ENCODE data around the gene SCLT1. TPM values are rescaled to one million over a fixed set of nuclear protein-coding genes. Genes with fewer than 3 reads are reported as not detected.

Gene SCLT1
- total RNA-seq, 1 experiment from 2014 or later: 15.2 TPM

DNA sequence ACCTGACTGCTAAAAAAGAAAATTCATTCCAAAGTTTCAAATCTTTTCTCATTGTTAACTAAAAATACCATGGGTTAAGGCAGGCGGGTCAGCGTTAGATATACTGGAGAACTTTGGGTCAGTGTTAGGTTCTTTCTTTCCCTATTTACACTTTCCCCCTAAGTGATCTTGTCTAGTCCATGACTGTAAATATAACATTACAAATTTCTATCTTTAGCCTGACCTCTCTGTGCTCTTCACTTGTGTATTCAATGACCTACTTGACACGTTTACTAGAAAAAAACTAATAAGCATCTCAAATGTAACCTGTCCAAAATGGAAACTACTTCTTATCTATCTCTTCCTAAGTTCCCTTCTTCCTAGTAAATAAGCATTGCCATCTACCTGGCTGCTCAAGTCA is 188.5 kb downstream of the SCLT1 start:
- ATAC-seq (no peak), DNase-seq (no peak)
- no peaks in the 10 kb centered on the region for H3K9me2 ChIP-seq (replicated peaks; ENCODE audit: low read length)
- no peak overlapping the region for H3K9ac ChIP-seq (ENCODE audit: low read length)
- no peaks in the 10 kb centered on the region for H3K27me3 ChIP-seq (ENCODE audit: low read length)
- ChIA-PET POLR2A (ENCODE audit: unreplicated experiment) (no interaction called here), CTCF (no interaction called here)
- H3K4me3 ChIP-seq (ENCODE audit: low read length): no peak overlapping the region
- no peaks in the 10 kb centered on the region for H4K20me1 ChIP-seq (ENCODE audit: low read length)
- TF ChIP-seq, protein P1, sequence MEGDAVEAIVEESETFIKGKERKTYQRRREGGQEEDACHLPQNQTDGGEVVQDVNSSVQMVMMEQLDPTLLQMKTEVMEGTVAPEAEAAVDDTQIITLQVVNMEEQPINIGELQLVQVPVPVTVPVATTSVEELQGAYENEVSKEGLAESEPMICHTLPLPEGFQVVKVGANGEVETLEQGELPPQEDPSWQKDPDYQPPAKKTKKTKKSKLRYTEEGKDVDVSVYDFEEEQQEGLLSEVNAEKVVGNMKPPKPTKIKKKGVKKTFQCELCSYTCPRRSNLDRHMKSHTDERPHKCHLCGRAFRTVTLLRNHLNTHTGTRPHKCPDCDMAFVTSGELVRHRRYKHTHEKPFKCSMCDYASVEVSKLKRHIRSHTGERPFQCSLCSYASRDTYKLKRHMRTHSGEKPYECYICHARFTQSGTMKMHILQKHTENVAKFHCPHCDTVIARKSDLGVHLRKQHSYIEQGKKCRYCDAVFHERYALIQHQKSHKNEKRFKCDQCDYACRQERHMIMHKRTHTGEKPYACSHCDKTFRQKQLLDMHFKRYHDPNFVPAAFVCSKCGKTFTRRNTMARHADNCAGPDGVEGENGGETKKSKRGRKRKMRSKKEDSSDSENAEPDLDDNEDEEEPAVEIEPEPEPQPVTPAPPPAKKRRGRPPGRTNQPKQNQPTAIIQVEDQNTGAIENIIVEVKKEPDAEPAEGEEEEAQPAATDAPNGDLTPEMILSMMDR (conservative IDR thresholded peaks at IDR 0.05; ENCODE audit: low read depth, low read length): no peak
- TF ChIP-seq EZH2phosphoT487 (IDR thresholded peaks at IDR 0.05; ENCODE audit: borderline replicate concordance, low read length): no peak
- TF ChIP-seq EZH2 (IDR thresholded peaks at IDR 0.05; ENCODE audit: low read length, unreplicated experiment): no peak
- H2AFZ ChIP-seq (ENCODE audit: low read length): no peak overlapping the region
- no peaks in the 10 kb centered on the region for H3F3A ChIP-seq (ENCODE audit: low read length, unreplicated experiment)
- no peaks in the 10 kb centered on the region for H3K79me2 ChIP-seq (ENCODE audit: low read length)
- no peaks in the 10 kb centered on the region for H3K9me3 ChIP-seq (ENCODE audit: low read length)
- H3K4me1 ChIP-seq (ENCODE audit: insufficient read depth, low read length): no peaks in the 10 kb centered on the region
- no peaks in the 10 kb centered on the region for H3K36me3 ChIP-seq (ENCODE audit: low read depth, low read length)
- H3K27ac ChIP-seq (ENCODE audit: low read length): no peak overlapping the region
- BruUV-seq (replicated peaks): no TSS peak
- intact Hi-C loops (cut with micrococcal nuclease): no loop called here
- H3K4me2 ChIP-seq (ENCODE audit: low read length): no peak overlapping the region

DNA sequence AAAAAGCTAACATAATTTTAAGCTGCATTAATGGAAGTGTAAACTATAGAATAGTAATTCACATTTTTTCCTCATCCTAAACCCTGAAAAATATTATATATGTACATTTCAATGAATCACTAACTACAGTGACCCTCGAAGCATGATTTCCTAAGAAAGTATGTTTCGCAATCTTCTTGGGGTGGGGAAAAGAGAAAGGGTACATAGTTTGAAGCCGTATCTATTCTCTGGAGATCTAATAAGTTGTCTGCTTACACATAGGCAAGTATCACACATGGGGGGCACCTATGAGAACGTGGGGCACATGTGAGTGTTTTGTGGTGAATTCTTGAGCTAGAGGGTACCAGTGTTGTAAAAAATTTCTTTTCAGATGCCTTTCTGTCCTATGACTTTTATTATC is 212.7 kb downstream of the SCLT1 start:
- no peak overlapping the region for H2AFZ ChIP-seq (ENCODE audit: low read length)
- H3K79me2 ChIP-seq (ENCODE audit: low read length): no peaks in the 10 kb centered on the region
- H3F3A ChIP-seq (ENCODE audit: low read length, unreplicated experiment): no peaks in the 10 kb centered on the region
- POLR2A ChIA-PET (ENCODE audit: unreplicated experiment): no interaction called here
- CTCF ChIA-PET: no interaction called here
- no peak overlapping the region for H3K27ac ChIP-seq (ENCODE audit: low read length)
- TF ChIP-seq, protein P1 (conservative IDR thresholded peaks at IDR 0.05; ENCODE audit: low read depth, low read length): no peak
- TF ChIP-seq EZH2phosphoT487 (IDR thresholded peaks at IDR 0.05; ENCODE audit: borderline replicate concordance, low read length) (no peak), EZH2 (IDR thresholded peaks at IDR 0.05; ENCODE audit: low read length, unreplicated experiment) (no peak)
- H3K9me3 ChIP-seq (ENCODE audit: low read length): no peaks in the 10 kb centered on the region
- H3K4me1 ChIP-seq (ENCODE audit: insufficient read depth, low read length): no peaks in the 10 kb centered on the region
- no peaks in the 10 kb centered on the region for H3K9me2 ChIP-seq (replicated peaks; ENCODE audit: low read length)
- no peak overlapping the region for H3K4me3 ChIP-seq (ENCODE audit: low read length)
- ATAC-seq: no peak
- H3K27me3 ChIP-seq (ENCODE audit: low read length): no peaks in the 10 kb centered on the region
- no peak for DNase-seq
- no peaks in the 10 kb centered on the region for H3K36me3 ChIP-seq (ENCODE audit: low read depth, low read length)
- BruUV-seq (replicated peaks): no TSS peak
- intact Hi-C loops (cut with micrococcal nuclease): no loop called here
- H4K20me1 ChIP-seq (ENCODE audit: low read length): no peaks in the 10 kb centered on the region
- no peak overlapping the region for H3K4me2 ChIP-seq (ENCODE audit: low read length)
- H3K9ac ChIP-seq (ENCODE audit: low read length): no peak overlapping the region

DNA sequence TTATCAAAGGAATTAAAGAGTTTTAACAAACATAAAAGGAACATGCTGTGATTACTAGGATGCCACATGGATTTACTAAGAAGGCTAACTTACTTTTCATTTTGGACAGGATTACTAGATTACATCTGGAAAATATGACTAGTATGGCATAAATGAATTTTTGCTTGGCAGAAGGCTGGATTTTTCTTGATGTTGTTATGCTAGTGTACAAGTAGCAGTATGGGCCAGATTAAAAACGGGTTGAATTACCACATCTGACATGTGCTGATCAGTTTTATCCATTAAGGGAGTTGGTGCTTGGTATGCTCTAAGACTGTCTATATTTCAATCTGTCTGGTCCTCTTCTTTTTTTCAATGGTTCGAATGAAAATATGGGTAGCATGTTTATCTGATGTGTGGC is 213.4 kb downstream of the SCLT1 start:
- H3K27me3 ChIP-seq (ENCODE audit: low read length): no peaks in the 10 kb centered on the region
- no peak overlapping the region for H3K4me3 ChIP-seq (ENCODE audit: low read length)
- ChIA-PET POLR2A (ENCODE audit: unreplicated experiment) (no interaction called here), CTCF (no interaction called here)
- H3K36me3 ChIP-seq (ENCODE audit: low read depth, low read length): no peaks in the 10 kb centered on the region
- BruUV-seq (replicated peaks): no TSS peak
- no peak overlapping the region for H3K4me2 ChIP-seq (ENCODE audit: low read length)
- H3F3A ChIP-seq (ENCODE audit: low read length, unreplicated experiment): no peaks in the 10 kb centered on the region
- H2AFZ ChIP-seq (ENCODE audit: low read length): no peak overlapping the region
- no peak overlapping the region for H3K27ac ChIP-seq (ENCODE audit: low read length)
- intact Hi-C loops (cut with micrococcal nuclease): no loop called here
- H3K9ac ChIP-seq (ENCODE audit: low read length): no peak overlapping the region
- no peaks in the 10 kb centered on the region for H3K9me2 ChIP-seq (replicated peaks; ENCODE audit: low read length)
- TF ChIP-seq, protein P1 (conservative IDR thresholded peaks at IDR 0.05; ENCODE audit: low read depth, low read length): no peak
- TF ChIP-seq EZH2 (IDR thresholded peaks at IDR 0.05; ENCODE audit: low read length, unreplicated experiment): no peak
- no peak for TF ChIP-seq EZH2phosphoT487 (IDR thresholded peaks at IDR 0.05; ENCODE audit: borderline replicate concordance, low read length)
- DNase-seq (no peak), ATAC-seq (no peak)
- no peaks in the 10 kb centered on the region for H3K9me3 ChIP-seq (ENCODE audit: low read length)
- H3K79me2 ChIP-seq (ENCODE audit: low read length): no peaks in the 10 kb centered on the region
- no peaks in the 10 kb centered on the region for H3K4me1 ChIP-seq (ENCODE audit: insufficient read depth, low read length)
- H4K20me1 ChIP-seq (ENCODE audit: low read length): no peaks in the 10 kb centered on the region

Data from PC-3 (cell line).